ENCODE measurements around the gene ZNF407. TPM values are rescaled to one million over a fixed set of nuclear protein-coding genes. Genes with fewer than 3 reads are reported as not detected.

ZNF407 gene
- total RNA-seq, 1 donor from 2014 or later = 22.9 TPM

DNA sequence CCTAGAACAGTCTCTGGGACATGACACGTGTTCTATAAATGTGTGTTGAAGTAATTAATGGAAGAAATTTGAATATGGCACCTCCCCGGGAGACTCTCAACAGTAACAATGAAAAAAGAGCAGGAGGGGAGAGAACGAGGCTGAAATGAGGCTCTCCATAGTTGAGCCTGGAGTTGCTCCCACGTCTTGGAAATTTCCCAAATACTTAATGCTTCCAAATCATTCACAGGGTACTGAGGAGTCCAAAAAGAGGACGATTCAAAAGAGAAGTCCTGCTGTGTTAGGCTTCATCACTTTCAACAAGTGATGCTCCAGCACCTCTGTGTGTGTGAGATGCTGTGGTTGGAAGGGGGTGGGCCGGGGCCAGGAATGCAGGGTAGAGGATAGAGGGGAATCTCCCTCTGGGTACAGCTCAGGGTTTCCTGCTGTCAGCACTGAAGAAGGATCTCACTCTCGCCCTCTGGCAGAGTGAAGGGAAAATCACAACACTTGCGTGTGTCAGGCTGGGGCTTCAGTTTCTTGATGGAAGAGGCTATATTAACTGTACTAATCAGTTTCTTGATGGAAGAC is 18.1 kb upstream of the ZNF407 start:
- ATAC-seq = no peak
- no peak for DNase-seq (ENCODE audit: low spot score)
- intact Hi-C loops (cut with DNase I) = no loop called here

DNA sequence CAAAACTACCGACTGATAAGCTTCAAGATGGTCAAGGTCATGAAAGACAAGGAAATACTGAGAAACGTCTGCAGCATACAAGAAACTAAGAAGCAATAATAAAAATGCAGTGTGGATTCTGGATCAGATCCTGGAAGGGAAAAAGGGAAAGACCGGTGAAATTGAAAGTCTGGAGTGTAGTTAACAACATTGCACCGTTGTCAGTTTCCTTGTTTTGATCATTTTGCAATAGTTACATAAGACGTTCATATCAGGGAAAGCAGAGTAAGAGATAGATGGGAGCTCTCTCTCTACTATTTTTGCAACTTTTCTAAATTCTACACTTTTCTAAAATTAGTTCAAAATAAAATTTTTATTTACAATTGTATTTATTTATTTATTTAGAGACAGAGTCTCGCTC is 15.0 kb upstream of the ZNF407 start:
- ATAC-seq (no peak), DNase-seq (ENCODE audit: low spot score) (no peak)
- intact Hi-C loops (cut with DNase I) = no loop called here

DNA sequence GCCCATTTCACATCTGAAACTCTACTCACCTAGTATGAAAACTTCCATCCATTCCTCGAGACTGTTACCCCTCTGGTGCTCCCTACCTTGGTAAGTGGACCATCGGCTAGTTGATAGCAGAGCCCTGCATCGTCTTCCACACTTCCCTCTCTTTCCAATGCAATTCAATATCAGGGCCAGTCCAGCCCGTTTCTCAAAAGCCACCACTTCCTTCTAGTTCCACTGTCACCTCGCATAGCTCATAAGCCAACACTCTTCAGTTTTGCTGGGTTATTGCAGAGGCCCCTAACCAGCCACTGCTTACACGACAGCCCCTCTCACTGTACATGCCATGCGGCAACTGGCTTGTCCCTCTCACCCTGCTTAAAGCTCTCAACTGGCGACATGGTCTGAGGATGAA is 10.2 kb upstream of the ZNF407 start:
- intact Hi-C loops (cut with DNase I) = no loop called here
- ATAC-seq = no peak
- DNase-seq (ENCODE audit: low spot score) = no peak

DNA sequence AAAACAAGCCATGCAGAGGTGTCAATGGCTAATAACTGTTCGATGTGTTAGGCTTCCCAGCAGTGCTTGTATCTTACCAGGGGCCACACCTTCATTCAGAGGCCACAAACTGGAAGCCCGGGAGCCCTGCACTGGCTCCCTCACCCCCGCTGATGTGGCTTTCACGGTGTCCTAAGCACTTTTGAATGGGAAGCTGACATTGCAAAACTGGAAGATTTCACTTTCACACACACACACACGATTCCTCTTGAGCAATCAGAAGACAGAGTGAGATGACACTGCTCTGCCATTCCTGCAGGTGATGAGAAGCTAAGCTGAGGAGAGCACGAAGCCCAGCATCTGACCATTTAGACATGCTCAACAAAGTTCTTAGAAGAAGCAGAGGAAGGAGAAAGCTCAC is 8.6 kb upstream of the ZNF407 start:
- DNase-seq (ENCODE audit: low spot score) (no peak), ATAC-seq (no peak)
- intact Hi-C loops (cut with DNase I) = no loop called here

DNA sequence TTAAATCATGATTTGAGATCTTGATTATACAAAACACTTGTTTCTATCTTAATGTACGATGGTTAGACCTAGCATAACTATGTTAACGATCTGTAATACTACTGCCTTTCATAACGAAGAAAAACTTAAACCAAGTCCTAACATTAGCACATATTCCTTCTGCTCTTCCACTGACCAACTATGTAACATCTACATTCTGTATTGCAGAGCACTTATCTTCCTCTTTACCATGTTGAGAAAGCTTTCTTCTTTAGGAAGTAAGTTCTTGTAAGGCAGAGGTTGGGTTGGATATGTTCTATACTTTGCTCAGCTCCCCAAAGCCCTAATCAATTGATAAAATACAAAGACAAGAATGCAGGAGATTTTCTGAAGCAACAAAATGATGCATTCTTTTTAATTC is 7.9 kb upstream of the ZNF407 start:
- no peak for ATAC-seq

DNA sequence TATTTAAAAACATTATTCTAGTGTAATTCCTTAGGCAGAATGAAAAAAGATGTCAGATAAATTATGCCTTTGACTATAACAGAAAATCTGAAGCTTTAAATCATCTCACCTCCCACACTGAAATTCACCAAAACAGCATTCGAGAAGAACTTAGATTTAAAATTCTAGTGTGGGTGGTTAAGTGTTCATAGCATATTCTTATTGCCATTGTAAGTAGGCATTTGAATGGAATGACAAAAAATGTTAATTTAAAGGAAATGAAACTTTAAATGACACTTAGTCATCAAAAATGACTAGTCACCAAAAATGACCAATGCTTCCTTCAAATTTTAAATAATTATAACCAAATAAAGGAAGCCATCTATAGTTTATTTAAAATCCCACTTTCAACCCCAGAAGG is 7.0 kb upstream of the ZNF407 start:
- ATAC-seq (no peak), DNase-seq (ENCODE audit: low spot score) (no peak)
- intact Hi-C loops (cut with DNase I) = no loop called here

More for the DNA sequence above, 7.9 kb upstream of the ZNF407 start:
- DNase-seq (ENCODE audit: low spot score) = no peak
- intact Hi-C loops (cut with DNase I) = no loop called here

DNA sequence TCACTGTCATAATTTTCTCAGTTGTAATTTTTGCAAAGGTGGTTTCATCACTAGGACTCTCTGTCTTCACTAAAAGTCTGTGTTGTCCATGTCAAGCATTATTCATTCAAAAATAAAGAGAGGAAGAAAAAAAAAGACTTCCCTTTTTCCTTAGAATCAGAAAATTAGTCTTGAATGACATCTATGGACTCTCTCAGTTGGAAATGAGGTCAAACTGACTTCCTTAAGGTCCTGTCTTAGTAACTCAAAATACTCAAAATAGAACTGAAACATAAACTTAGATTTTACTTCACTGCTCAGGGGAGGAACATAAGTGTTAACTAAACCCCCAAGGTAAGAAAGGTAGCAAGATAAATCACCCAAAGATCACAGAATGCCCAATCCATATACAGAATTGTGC is 2.2 kb upstream of the ZNF407 start:
- ATAC-seq = no peak
- intact Hi-C loops (cut with DNase I) = no loop called here
- no peak for DNase-seq (ENCODE audit: low spot score)

DNA sequence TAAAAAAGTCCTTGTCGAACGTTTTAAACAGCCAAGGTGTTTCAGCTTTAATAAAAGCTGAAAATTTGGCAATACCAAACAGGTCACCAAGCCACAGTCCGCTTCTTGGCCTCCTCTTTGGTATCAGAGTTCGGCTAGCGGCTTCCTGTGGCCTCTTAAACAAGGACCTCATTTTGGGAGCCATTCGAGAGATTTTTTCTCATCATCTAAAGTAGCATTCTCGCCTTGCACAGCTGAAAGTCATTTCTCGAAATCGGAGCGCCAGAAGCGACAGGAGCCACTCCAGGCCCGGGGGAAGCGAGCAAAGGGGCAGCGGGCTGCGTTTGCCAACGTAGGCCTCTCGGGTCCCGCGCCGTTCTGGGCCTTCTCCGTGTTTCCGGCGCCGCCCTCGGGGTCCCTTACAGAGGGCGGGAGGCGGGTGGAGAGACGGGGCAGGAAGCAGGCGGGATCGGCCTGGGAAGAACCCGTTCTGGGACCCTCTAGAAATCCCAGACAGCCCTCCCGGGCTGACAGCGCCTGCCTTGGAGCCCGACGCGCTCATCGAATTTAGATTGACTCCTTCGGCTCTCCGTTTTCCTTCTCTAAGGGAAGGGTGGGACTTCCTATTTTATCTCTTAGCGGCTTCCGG is 522 bp upstream of the ZNF407 start:
- DNase-seq (ENCODE audit: low spot score) (peak; percentile 82), ATAC-seq (peak; percentile 84)
- intact Hi-C loops (cut with DNase I) = no loop called here

DNA sequence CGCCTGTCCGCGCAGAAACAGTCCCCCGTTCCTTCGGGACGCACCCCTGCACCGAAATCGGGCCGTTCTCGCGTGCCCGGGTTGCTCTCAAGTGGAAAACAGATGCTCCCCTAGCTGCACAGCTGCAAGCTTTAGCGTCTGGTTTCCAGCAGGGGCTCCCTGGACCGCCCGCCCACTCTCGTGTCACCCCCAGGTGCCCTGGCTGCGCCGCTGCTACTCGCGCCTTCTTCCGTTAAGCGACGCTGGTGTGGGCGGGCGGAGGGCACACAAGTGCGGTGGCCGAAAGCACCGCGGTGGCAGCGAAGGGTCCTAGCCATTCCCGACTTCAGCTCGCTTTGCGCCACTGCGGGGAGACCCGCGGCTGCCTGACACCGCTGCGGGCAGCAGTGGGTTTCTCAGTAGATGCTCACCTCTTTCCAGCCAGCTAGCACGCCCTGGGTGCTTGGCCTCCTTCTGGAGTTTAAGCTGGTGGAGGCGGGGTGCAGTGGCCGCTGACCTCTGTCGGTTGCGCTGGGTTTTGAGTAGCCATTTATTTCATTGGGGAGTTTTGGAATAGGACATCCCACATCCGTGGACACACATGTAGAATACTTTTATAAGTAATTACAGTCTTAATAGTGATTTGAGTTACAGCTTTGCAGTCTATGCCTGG is 806 bp downstream of the ZNF407 start:
- DNase-seq (ENCODE audit: low spot score) (peak; percentile 74), ATAC-seq (peak; percentile 23)
- intact Hi-C loops (cut with DNase I) = no loop called here

DNA sequence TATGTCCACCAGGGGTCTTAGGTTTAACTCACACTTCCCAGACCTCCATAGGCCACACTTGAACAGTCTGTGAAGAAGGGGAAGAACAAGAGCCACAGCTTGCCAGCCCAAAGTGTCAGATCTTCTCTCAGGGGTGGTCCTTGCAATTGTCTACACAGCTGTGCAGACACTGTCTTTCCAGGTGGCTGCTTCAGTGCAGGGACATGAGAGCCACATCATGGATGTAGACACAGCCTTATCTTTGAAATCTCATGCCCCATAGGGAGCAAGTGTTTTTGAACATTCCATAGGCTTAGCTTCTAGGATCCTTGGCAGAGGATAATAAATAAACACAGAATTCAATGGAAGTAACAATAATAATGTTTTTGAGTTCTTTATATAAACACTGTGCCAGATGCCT is 6.7 kb downstream of the ZNF407 start:
- DNase-seq (ENCODE audit: low spot score) (no peak), ATAC-seq (no peak)
- intact Hi-C loops (cut with DNase I) = no loop called here

DNA sequence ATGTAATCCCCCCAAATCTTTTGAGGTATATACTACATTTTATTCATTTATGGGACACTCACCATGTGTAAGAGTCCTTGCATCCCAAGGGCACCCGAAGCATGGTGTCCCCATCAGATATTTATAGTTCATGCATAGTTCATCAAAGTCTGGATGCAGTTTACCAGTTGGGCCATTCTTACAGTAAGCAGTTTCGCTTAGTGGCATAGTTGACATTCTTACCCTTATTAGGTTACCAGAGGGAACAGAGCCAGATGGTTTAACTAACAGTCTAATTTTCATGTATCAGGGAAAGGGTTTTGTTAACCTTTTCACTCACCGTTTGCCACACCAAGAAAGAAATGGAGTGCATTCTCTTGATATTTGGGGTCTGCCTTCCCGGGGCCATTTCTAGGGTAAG is 7.1 kb downstream of the ZNF407 start:
- intact Hi-C loops (cut with DNase I) = no loop called here

DNA sequence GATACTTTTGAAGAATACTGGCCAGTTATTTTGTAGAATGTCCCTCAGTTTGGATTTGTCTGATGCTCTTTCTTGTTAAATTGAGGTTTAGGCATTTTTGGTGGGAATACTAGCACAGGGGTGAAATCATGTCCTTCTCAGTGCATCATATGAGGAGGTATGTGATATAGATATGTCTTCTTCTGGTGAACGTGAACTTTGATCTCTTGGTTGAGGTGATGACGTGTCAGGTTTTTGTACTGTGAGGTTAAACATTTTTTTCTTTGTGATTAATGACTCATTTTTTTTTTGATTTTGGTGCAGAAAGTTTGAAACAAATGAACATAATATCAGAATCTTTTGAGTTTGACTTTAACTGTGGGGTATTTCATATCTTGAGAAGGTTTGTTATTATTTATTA is 11.0 kb downstream of the ZNF407 start:
- ATAC-seq = no peak
- intact Hi-C loops (cut with DNase I) = no loop called here
- no peak for DNase-seq (ENCODE audit: low spot score)

More for the DNA sequence above, 7.1 kb downstream of the ZNF407 start:
- DNase-seq (ENCODE audit: low spot score) = no peak
- ATAC-seq = no peak

DNA sequence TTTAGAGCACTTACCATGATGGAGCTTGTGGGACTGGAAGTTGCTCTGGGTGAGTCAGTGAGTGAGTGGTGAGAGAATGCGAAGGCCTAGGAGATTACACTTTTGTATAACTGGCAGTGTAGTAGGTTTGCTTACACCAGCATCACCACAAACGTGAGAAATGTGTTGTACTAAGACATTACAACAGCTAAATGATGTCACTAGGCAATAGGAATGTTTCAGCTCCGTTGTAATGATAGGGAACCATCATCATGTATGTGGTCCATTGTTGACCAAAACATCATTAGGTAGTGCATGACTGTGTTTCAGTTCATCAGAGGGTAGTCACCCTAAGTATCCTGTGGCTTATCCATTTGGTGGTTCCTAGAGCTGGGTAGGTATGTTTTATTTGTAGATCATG is 11.9 kb downstream of the ZNF407 start:
- intact Hi-C loops (cut with DNase I) = no loop called here
- ATAC-seq = no peak

DNA sequence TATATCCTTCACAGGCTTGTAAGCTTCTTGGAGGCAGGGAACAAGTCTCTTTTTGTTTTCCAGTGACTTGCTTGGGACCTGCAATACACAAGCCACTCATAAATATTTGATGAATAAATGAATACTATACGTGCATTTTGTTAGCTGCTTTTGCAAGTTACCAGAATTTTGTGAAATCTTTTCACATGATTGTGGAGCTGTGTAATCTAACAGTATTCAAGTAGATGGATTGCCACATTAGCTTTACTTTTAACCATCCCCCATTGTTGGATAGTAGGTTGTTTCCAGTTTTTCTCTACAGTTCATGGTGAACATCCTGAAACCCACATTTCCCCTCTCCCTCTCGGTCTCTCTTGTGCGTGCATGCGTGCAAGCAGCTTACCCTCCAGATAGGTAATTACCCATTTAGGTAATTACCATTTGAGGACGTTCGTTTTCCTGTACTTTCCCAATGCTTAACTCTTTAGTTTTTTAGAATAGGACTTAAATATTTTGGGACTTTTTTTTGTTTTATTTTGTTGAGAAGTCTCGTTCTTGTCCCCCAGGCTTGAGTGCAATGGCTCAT is 12.5 kb downstream of the ZNF407 start:
- intact Hi-C loops (cut with DNase I) = no loop called here
- ATAC-seq (no peak), DNase-seq (ENCODE audit: low spot score) (no peak)

More for the DNA sequence above, 11.9 kb downstream of the ZNF407 start:
- no peak for DNase-seq (ENCODE audit: low spot score)

DNA sequence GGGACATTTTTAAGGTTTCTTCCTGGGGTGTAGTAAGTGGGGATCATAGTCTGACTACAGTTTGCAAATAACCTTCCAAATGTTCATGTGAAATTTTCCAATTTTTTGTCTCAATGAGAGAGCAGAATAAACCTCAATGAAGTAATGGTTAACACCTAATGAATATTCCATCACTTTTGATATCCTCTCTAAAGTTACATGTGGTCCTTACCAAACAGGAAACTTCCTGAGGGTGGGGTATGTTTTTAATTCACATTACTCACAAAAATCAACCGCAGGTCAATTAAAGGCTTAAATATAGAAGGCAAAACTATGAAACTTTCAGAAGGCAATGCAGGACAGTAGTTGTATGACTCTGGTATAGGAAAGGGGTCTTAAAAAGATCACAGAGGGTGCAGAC is 13.2 kb downstream of the ZNF407 start:
- no peak for DNase-seq (ENCODE audit: low spot score)
- ATAC-seq = no peak
- intact Hi-C loops (cut with DNase I) = no loop called here

DNA sequence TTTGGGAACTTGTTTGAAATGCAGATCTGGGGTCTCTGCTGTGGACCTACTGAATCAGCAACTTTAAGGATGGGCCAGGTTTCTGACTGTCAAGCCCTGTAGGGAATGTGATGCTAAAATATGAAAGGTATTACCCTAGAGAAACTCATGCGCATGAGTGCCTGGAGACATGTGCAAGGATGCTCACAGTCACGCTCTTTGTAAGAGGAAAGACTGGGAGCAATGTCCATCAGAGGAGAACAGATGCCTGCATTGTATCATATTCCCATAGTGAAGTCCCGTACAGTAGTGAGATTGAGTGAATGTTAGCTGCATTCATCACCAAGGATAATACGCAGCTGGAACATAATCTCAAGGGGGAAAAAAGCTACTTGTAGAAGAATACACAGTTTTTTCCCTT is 14.1 kb downstream of the ZNF407 start:
- intact Hi-C loops (cut with DNase I) = no loop called here
- peak; percentile 72 for ATAC-seq
- DNase-seq (ENCODE audit: low spot score) = no peak

DNA sequence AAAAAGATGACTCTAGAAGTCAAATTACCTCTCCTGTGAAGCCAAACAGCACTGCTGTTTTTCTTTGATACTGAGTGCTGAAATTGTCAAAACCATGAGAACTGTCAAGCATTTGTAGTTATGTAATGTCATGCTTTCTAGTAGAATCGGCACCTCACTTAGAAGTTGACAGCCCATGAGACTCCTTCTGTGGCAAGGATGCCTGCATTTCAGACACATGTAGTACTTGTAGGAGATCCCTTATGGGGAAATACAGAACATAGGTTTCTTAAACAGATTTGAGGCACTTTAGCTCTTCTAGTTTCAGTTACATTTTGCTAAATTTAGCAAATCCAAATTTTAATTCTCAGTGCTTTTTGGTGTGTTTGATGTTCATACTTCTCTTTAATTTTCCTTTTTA is 15.7 kb downstream of the ZNF407 start:
- intact Hi-C loops (cut with DNase I) = no loop called here
- DNase-seq (ENCODE audit: low spot score) (no peak), ATAC-seq (no peak)

DNA sequence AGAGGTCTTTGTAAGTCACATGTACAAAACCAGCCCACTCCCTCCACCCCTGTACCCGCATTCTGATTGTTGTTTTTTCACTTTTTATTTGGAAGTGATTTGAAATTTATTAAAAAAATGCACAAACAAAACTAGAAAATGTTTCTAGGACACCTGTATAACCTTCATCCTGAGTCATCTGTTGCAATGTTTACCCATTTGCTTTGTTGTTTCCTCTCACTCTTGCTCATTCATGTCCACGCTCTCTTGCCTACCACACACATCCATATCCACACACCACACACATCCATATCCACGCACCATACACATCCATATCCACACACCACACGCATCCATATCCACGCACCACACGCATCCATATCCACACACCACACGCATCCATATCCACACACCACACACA is 18.8 kb downstream of the ZNF407 start:
- intact Hi-C loops (cut with DNase I) = no loop called here
- DNase-seq (ENCODE audit: low spot score) = no peak
- no peak for ATAC-seq

DNA sequence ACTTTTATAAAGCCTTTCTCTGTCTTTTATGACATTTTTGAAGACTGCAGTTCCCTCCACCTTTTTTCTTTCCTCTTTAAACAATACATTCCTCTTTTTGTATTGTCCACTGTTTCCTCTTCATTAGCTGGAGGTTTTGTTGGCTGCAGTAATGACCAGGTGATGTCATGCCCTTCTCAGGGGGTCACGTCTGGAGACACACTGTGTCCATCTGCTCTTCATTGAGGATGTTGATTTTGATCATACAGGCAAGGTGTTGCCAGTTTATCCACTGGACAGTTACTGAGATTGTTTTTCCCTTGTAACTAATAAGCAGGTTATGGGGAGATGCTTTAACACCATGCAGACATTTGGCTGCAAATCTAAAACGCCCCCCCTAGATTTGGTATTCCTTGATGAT is 19.8 kb downstream of the ZNF407 start:
- intact Hi-C loops (cut with DNase I) = no loop called here
- ATAC-seq = no peak

DNA sequence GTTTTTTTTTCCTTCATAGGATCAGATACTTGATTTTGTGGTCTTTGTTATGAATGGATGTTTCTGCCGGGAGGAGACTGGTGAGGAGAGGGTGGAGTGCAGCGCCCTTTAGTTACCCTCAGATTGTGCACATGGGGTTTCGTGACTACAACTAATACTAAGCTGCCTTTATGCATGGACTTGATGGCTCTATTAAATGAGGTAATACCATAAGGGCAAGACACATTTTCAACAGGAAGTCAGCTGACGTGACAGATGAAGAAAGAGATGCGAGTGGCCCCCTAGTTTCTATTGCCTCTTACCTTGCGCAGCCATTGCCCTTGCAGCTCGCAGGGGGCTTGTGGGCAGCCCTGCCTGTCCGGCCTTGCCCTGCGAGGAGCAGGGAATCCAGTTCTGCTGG is 24.4 kb downstream of the ZNF407 start:
- intact Hi-C loops (cut with DNase I) = no loop called here
- no peak for DNase-seq (ENCODE audit: low spot score)
- no peak for ATAC-seq

More for the DNA sequence above, 19.8 kb downstream of the ZNF407 start:
- no peak for DNase-seq (ENCODE audit: low spot score)
